Endothelial cell of umbilical vein (primary cell): ENCODE results near the gene PRCD. TPM values are rescaled to one million over a fixed set of nuclear protein-coding genes. Genes with fewer than 3 reads are reported as not detected.

Experiments used
- BruUV-seq: library from RNA; stranded (reverse); fragments of 400-500 nt; replicated peaks from 2 replicates; lab custom pipeline; 2021; lab: Mats Ljungman, UMichigan
- CTCF ChIA-PET: fragments of 300-600, 350-600 bp; sonication (Branson Sonifier 250); formaldehyde crosslinking; loops from one replicate; lab custom pipeline; 2021; ENCODE audit warnings: antibody characterized with exemption, inconsistent platforms; lab: Charles Lee
- POLR2A ChIA-PET: fragments of 300-600, 350-600 bp; sonication (Branson Sonifier 250); formaldehyde crosslinking; loops from one replicate; lab custom pipeline; 2021; ENCODE audit warnings: antibody characterized with exemption, inconsistent platforms; lab: Charles Lee
- DNase-seq: peaks from one replicate; pipeline ENCODE4 v3.0.0-alpha.2; 2011; ENCODE audit warnings: low read depth, low spot score
- FAIRE-seq: peaks from 2 replicates; lab custom pipeline; 2011; peaks lifted over from hg19 to GRCh38; lab: Jason Lieb, UNC
- H2AFZ ChIP-seq: 2 replicates; pipeline ENCODE4 v1.6.0; 2012; ENCODE audit warnings: low read depth, low read length, control low read depth, inconsistent platforms
- H3K27ac ChIP-seq: 2 replicates; pipeline ENCODE4 v1.5.1; 2011; ENCODE audit warnings: low read depth, mild to moderate bottlenecking, control low read depth, low read length, moderate library complexity; ENCODE audit not compliant: insufficient read depth
- H3K27me3 ChIP-seq, 2 experiments: 2 replicates each; pipeline versions ENCODE4 v1.6.0 to v1.6.1; 2011; ENCODE audit warnings: low read length in 2 of 2, mixed read lengths in 1 of 2; ENCODE audit not compliant: control insufficient read depth in 2 of 2, insufficient read depth in 2 of 2
- H3K36me3 ChIP-seq, 2 experiments: 2 replicates in 1 of 2; 3 replicates in 1 of 2; pipeline ENCODE4 v1.5.1; 2011; ENCODE audit warnings: low read length in 2 of 2, mild to moderate bottlenecking in 1 of 2, moderate library complexity in 1 of 2; ENCODE audit not compliant: control insufficient read depth in 2 of 2, insufficient read depth in 2 of 2; ENCODE audit errors: extremely low read depth in 1 of 2
- H3K4me1 ChIP-seq: 3 replicates; pipeline ENCODE4 v1.5.1; 2011; ENCODE audit warnings: mild to moderate bottlenecking, low read length; ENCODE audit not compliant: control insufficient read depth, insufficient read depth; ENCODE audit errors: extremely low read depth
- H3K4me2 ChIP-seq: 2 replicates; pipeline ENCODE4 v1.6.1; 2011; ENCODE audit warnings: low read length, control low read depth, mixed read lengths; ENCODE audit not compliant: insufficient read depth
- H3K4me3 ChIP-seq, 3 experiments: fragments of 200-600 bp in 1 of 3; sonication (generic), shearing (Covaris generic) in 1 of 3; replicated peaks in 1 of 3; 2 replicates each; pipeline ENCODE4 v1.5.1; 2011 to 2016; ENCODE audit warnings: control low read depth in 3 of 3, low read length in 3 of 3, mild to moderate bottlenecking in 2 of 3, inconsistent platforms in 1 of 3, low read depth in 1 of 3, moderate library complexity in 1 of 3; ENCODE audit not compliant: insufficient read depth in 1 of 3
- H3K79me2 ChIP-seq: 2 replicates; pipeline ENCODE4 v1.6.0; 2012; ENCODE audit warnings: low read length, inconsistent platforms; ENCODE audit not compliant: control insufficient read depth, insufficient read depth
- H3K9ac ChIP-seq: replicated peaks from 2 replicates; pipeline ENCODE3; 2011; ENCODE audit warnings: low read length, control low read depth; ENCODE audit not compliant: insufficient read depth; ENCODE audit errors: extremely low read depth
- H3K9me1 ChIP-seq: replicated peaks from 3 replicates; pipeline ENCODE4 v1.6.0; 2011; ENCODE audit warnings: mild to moderate bottlenecking, low read length; ENCODE audit not compliant: control insufficient read depth, insufficient read depth; ENCODE audit errors: extremely low read depth
- H3K9me3 ChIP-seq: replicated peaks from 2 replicates; pipeline ENCODE4 v1.5.1; 2012; ENCODE audit warnings: low read length, inconsistent platforms; ENCODE audit not compliant: control insufficient read depth, insufficient read depth
- H4K20me1 ChIP-seq: replicated peaks from 2 replicates; pipeline ENCODE3; 2011; ENCODE audit warnings: mild to moderate bottlenecking, low read length; ENCODE audit not compliant: control insufficient read depth, insufficient read depth; ENCODE audit errors: extremely low read depth
- CTCF ChIP-seq, 2 donors: IDR thresholded peaks; 1 replicate in 1 of 2; 2 replicates in 1 of 2; pipeline ENCODE4 v1.5.1; 2011; ENCODE audit warnings: low read length in 2 of 2, mild to moderate bottlenecking in 2 of 2, moderate library complexity in 2 of 2, control low read depth in 1 of 2, inconsistent platforms in 1 of 2, low read depth in 1 of 2; ENCODE audit not compliant: insufficient read depth in 1 of 2; ENCODE audit errors: extremely low read depth in 1 of 2
- EZH2 ChIP-seq: IDR thresholded peaks from 2 replicates; pipeline ENCODE4 v1.6.1; 2012; ENCODE audit warnings: borderline replicate concordance, low read depth, mild to moderate bottlenecking, moderate library complexity, low read length, inconsistent platforms; ENCODE audit not compliant: severe bottlenecking
- FOS ChIP-seq: IDR thresholded peaks from 2 replicates; pipeline ENCODE4 v1.6.1; 2011; ENCODE audit warnings: mild to moderate bottlenecking, low read length, moderate library complexity, borderline replicate concordance; ENCODE audit not compliant: insufficient read depth
- GATA2 ChIP-seq: IDR thresholded peaks from 2 replicates; pipeline ENCODE4 v1.7.0; 2011; ENCODE audit warnings: low read depth, mild to moderate bottlenecking, moderate library complexity, mixed read lengths, low read length; ENCODE audit not compliant: insufficient read length, insufficient read depth
- JUN ChIP-seq: IDR thresholded peaks from 2 replicates; pipeline ENCODE4 v1.6.1; 2011; ENCODE audit warnings: borderline replicate concordance, low read depth; ENCODE audit not compliant: insufficient read length, insufficient read depth
- MAX ChIP-seq: IDR thresholded peaks from 2 replicates; pipeline ENCODE4 v1.6.1; 2011; ENCODE audit not compliant: insufficient read depth, insufficient read length
- MYC ChIP-seq: IDR thresholded peaks from one replicate; pipeline ENCODE4 v1.6.1; 2011; ENCODE audit warnings: mild to moderate bottlenecking, low read depth, low read length
- POLR2A ChIP-seq: IDR thresholded peaks from 2 replicates; pipeline ENCODE4 v1.6.1; 2012; ENCODE audit warnings: low read depth, mild to moderate bottlenecking, control low read depth, low read length
- POLR2AphosphoS5 ChIP-seq: IDR thresholded peaks from 2 replicates; pipeline ENCODE4 v1.6.1; 2012; ENCODE audit warnings: low read depth, mild to moderate bottlenecking, control low read depth, low read length, moderate library complexity; ENCODE audit not compliant: insufficient read depth
- dilution Hi-C: fragments of 300-500 bp; cut with MboI; formaldehyde crosslinking; loops from one replicate; pipeline ENCODE4 v1.15.0; 2019; ENCODE audit warnings: low sequenced_read_pairs; ENCODE audit not compliant: extremely low pct_ligation_motif_present
- intact Hi-C: fragments of 100-400 bp; cut with micrococcal nuclease; formaldehyde crosslinking; loops from one replicate; pipeline ENCODE4 v1.10.0; 2022
- polyA plus RNA-seq, 4 experiments: library from polyadenylated mRNA; depleted of rRNA in 3 of 4; stranded (reverse) in 3 of 4; unstranded in 1 of 4; fragments of >200 nt; gene quantifications; 2 replicates each; pipeline versions ENCODE4 v1.2.1 to v1.2.3, GENCODE V29; 2011 to 2012; ENCODE audit warnings: missing spikeins in 1 of 4
- total RNA-seq: library from RNA; stranded (reverse); gene quantifications from 2 replicates; pipeline ENCODE4 v1.2.3, GENCODE V29; 2021

Gene PRCD
- total and polyA plus RNA-seq, 2 donors (not counting 3 experiments of a cell fraction or from before 2014, with no cell fraction given), result not detected

- ChIA-PET POLR2A (no interaction called here), CTCF (interaction anchor here (1.0 to 3.0 kb wide), 6 partner anchors 24 to 130 kb away, joined by 5 to 25 read pairs (median 5); partner anchors contain the start of gene ST6GALNAC2)
- H3K4me2 ChIP-seq, result no peak overlapping the region
- peaks cover 0 to 3% of the 10 kb centered on the region in 2 experiments for H3K27me3 ChIP-seq
- H3K9me3 ChIP-seq, result no peaks in the 10 kb centered on the region
- no peak overlapping the region for H2AFZ ChIP-seq
- no TSS peak for BruUV-seq
- peaks cover 8% of the 10 kb centered on the region for H3K4me1 ChIP-seq
- no peaks in the 10 kb centered on the region for H4K20me1 ChIP-seq
- no peaks in the 10 kb centered on the region for H3K36me3 ChIP-seq
- dilution Hi-C loops (no loop called here), intact Hi-C loops (no loop called here)
- TF ChIP-seq POLR2A (no peak), FOS (no peak), EZH2 (no peak), POLR2AphosphoS5 (no peak), MYC (no peak), GATA2 (no peak), CTCF (IDR thresholded peaks at IDR 0.05; ENCODE audit: extremely low read depth in 1 of 2, insufficient read depth in 1 of 2, low read depth in 1 of 2, low read length in 2 of 2) (no peak), MAX (no peak), JUN (no peak)
- FAIRE-seq (no peak), DNase-seq (no peak)
- no peak overlapping the region for H3K9ac ChIP-seq
- H3K27ac ChIP-seq, result no peak overlapping the region
- no peaks in the 10 kb centered on the region for H3K79me2 ChIP-seq
- no peak overlapping the region for H3K4me3 ChIP-seq
- no peaks in the 10 kb centered on the region for H3K9me1 ChIP-seq
These were observed 11.8 kb downstream of the PRCD start for GRCh38 chr17:76551685-76552084.
